Measurements from ENCODE around the gene CYP4F12. TPM values are rescaled to one million over a fixed set of nuclear protein-coding genes. Genes with fewer than 3 reads are reported as not detected.

The CYP4F12 gene
- total RNA-seq, 1 experiment from 2014 or later: not detected

GRCh38 chr19:15684828-15685227 lies 11.9 kb downstream of the CYP4F12 start:
- Histone ChIP-seq H2BK15ac (ENCODE audit: low read depth, low read length) (no peak overlapping the region), H3K79me2 (ENCODE audit: insufficient read depth, low read length) (no peaks in the 10 kb centered on the region), H3K9me3 (ENCODE audit: control insufficient read depth, low read depth, low read length) (peaks cover 87% of the 10 kb centered on the region), H2AFZ (ENCODE audit: low read length) (no peak overlapping the region), H3K4me1 (ENCODE audit: insufficient read depth, low read length) (no peaks in the 10 kb centered on the region), H4K5ac (ENCODE audit: insufficient read length, low read depth, low read length) (no peak overlapping the region), H3K4ac (ENCODE audit: low read depth, low read length) (no peak overlapping the region), H2BK5ac (ENCODE audit: insufficient read length, low read length) (no peak overlapping the region), H3K18ac (ENCODE audit: insufficient read length, low read depth, low read length) (no peak overlapping the region), H2BK120ac (ENCODE audit: low read depth, low read length, poor library complexity, severe bottlenecking) (no peak overlapping the region), H3K9ac (ENCODE audit: extremely low read depth, insufficient read length, low read length) (no peak overlapping the region), H3K79me1 (ENCODE audit: insufficient read depth, low read depth, low read length, poor library complexity, severe bottlenecking) (no peaks in the 10 kb centered on the region), H3T11ph (ENCODE audit: low read length) (no peak overlapping the region), H2AK5ac (ENCODE audit: insufficient read length, low read length) (no peak overlapping the region), H3K23me2 (ENCODE audit: insufficient read length, low read depth, low read length, poor library complexity, severe bottlenecking) (no peaks in the 10 kb centered on the region), H3K27me3 (ENCODE audit: insufficient read depth, low read length) (no peaks in the 10 kb centered on the region), H3K14ac (ENCODE audit: insufficient read depth, low read length) (no peak overlapping the region), H3K23ac (ENCODE audit: insufficient read length, low read depth, low read length) (no peak overlapping the region), H2BK20ac (ENCODE audit: low read depth, low read length, poor library complexity, severe bottlenecking) (no peak overlapping the region), H3K4me2 (ENCODE audit: insufficient read depth, insufficient read length, low read length) (no peak overlapping the region), H4K8ac (replicated peaks; ENCODE audit: insufficient read length, low read depth, low read length) (no peak overlapping the region), H3K56ac (ENCODE audit: insufficient read length, low read depth, low read length) (no peak overlapping the region), H3K27ac (ENCODE audit: insufficient read length, low read depth, low read length) (no peak overlapping the region), H4K91ac (ENCODE audit: insufficient read length, low read depth, low read length) (no peak overlapping the region), H4K20me1 (ENCODE audit: control insufficient read depth, insufficient read depth, insufficient read length) (no peaks in the 10 kb centered on the region), H2BK12ac (ENCODE audit: insufficient read length, low read depth, low read length) (no peak overlapping the region)
- H3K27ac Mint-ChIP-seq: no peak overlapping the region
- H3K36me3 Mint-ChIP-seq (ENCODE audit: insufficient read depth in 1 of 3, low read depth in 3 of 3): peaks cover 5 to 34% (median 17%) of the 10 kb centered on the region in 3 experiments; a peak in 6 of 7 replicates
- WGBS (ENCODE audit: extremely low coverage, insufficient read length, low lambda C conversion rate): no CpG with 5 or more reads among the region's 9 CpGs
- TF ChIP-seq, protein P1, sequence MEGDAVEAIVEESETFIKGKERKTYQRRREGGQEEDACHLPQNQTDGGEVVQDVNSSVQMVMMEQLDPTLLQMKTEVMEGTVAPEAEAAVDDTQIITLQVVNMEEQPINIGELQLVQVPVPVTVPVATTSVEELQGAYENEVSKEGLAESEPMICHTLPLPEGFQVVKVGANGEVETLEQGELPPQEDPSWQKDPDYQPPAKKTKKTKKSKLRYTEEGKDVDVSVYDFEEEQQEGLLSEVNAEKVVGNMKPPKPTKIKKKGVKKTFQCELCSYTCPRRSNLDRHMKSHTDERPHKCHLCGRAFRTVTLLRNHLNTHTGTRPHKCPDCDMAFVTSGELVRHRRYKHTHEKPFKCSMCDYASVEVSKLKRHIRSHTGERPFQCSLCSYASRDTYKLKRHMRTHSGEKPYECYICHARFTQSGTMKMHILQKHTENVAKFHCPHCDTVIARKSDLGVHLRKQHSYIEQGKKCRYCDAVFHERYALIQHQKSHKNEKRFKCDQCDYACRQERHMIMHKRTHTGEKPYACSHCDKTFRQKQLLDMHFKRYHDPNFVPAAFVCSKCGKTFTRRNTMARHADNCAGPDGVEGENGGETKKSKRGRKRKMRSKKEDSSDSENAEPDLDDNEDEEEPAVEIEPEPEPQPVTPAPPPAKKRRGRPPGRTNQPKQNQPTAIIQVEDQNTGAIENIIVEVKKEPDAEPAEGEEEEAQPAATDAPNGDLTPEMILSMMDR (conservative IDR thresholded peaks at IDR 0.05): no peak
- no peak overlapping the region for H3K4me3 Mint-ChIP-seq
- peaks cover 7% of the 10 kb centered on the region for H3K27me3 Mint-ChIP-seq (ENCODE audit: low read depth)
- no peak for DNase-seq
- no peaks in the 10 kb centered on the region for H3K4me1 Mint-ChIP-seq
- H3K9me3 Mint-ChIP-seq: peaks cover 96 to 98% of the 10 kb centered on the region in 2 experiments

All from H9 (cell line).